ENCODE results near the gene CUL4A. TPM values are rescaled to one million over a fixed set of nuclear protein-coding genes. Genes with fewer than 3 reads are reported as not detected.
A peak's percentile ranks its signal among the peaks of the same experiment; 100 is the strongest.

CUL4A gene
- total and polyA plus RNA-seq, 9 donors = 52.4 to 72.3 (median 62.8) TPM

GRCh38 chr13:113178070-113178895, 31.1 kb upstream of the CUL4A start:
- H3K4me1 ChIP-seq (ENCODE audit: control insufficient read depth, insufficient read depth, low read length) = peaks cover 2% of the 10 kb centered on the region
- no peak for DNase-seq
- H3K4me3 ChIP-seq (ENCODE audit: low read length) = no peak overlapping the region

GRCh38 chr13:113178896-113179167, 30.6 kb upstream of the CUL4A start:
- no peak for DNase-seq
- H3K9me3 ChIP-seq (replicated peaks; ENCODE audit: control insufficient read depth, low read depth, low read length) = no peaks in the 10 kb centered on the region
- H3K4me1 ChIP-seq (ENCODE audit: control insufficient read depth, insufficient read depth, low read length) = peaks cover 2% of the 10 kb centered on the region
- no peaks in the 10 kb centered on the region for H3K27me3 ChIP-seq (ENCODE audit: control insufficient read depth, insufficient read depth, low read length)
- peaks cover 75% of the 10 kb centered on the region for H3K36me3 ChIP-seq (ENCODE audit: control insufficient read depth, insufficient read depth, low read length)
- H3K27ac ChIP-seq (ENCODE audit: low read length) = no peak overlapping the region
- no CpG with 5 or more reads among the region's 3 CpGs for WGBS (ENCODE audit: insufficient coverage)
- H3K4me3 ChIP-seq (ENCODE audit: low read length) = no peak overlapping the region

More at GRCh38 chr13:113178070-113178895, 31.1 kb upstream of the CUL4A start:
- no peak overlapping the region for H3K27ac ChIP-seq (ENCODE audit: low read length)
- no peaks in the 10 kb centered on the region for H3K27me3 ChIP-seq (ENCODE audit: control insufficient read depth, insufficient read depth, low read length)
- H3K36me3 ChIP-seq (ENCODE audit: control insufficient read depth, insufficient read depth, low read length) = peaks cover 71% of the 10 kb centered on the region
- H3K9me3 ChIP-seq (replicated peaks; ENCODE audit: control insufficient read depth, low read depth, low read length) = no peaks in the 10 kb centered on the region
- WGBS (ENCODE audit: insufficient coverage) = 95% methylated on average over 14 of the region's 25 CpGs

GRCh38 chr13:113179374-113180230, 29.8 kb upstream of the CUL4A start:
- H3K27me3 ChIP-seq (ENCODE audit: control insufficient read depth, insufficient read depth, low read length) = no peaks in the 10 kb centered on the region
- 87% methylated on average over 14 of the region's 28 CpGs for WGBS (ENCODE audit: insufficient coverage)
- no peaks in the 10 kb centered on the region for H3K9me3 ChIP-seq (replicated peaks; ENCODE audit: control insufficient read depth, low read depth, low read length)
- no peak for DNase-seq
- H3K36me3 ChIP-seq (ENCODE audit: control insufficient read depth, insufficient read depth, low read length) = peaks cover 72% of the 10 kb centered on the region
- peak overlapping the region; percentile 15 for H3K27ac ChIP-seq (ENCODE audit: low read length)
- H3K4me1 ChIP-seq (ENCODE audit: control insufficient read depth, insufficient read depth, low read length) = peaks cover 2% of the 10 kb centered on the region
- no peak overlapping the region for H3K4me3 ChIP-seq (ENCODE audit: low read length)

GRCh38 chr13:113182046-113182445, 27.4 kb upstream of the CUL4A start:
- 85% methylated on average over 4 of the region's 4 CpGs for WGBS (ENCODE audit: insufficient coverage)
- Histone ChIP-seq H3K4me1 (ENCODE audit: control insufficient read depth, insufficient read depth, low read length) (peaks cover 2% of the 10 kb centered on the region), H3K4me3 (ENCODE audit: low read length) (no peak overlapping the region), H3K27me3 (ENCODE audit: control insufficient read depth, insufficient read depth, low read length) (no peaks in the 10 kb centered on the region), H3K27ac (ENCODE audit: low read length) (no peak overlapping the region), H3K9me3 (replicated peaks; ENCODE audit: control insufficient read depth, low read depth, low read length) (no peaks in the 10 kb centered on the region), H3K36me3 (ENCODE audit: control insufficient read depth, insufficient read depth, low read length) (peaks cover 67% of the 10 kb centered on the region)
- no peak for DNase-seq

GRCh38 chr13:113183450-113184129, 25.8 kb upstream of the CUL4A start:
- Histone ChIP-seq H3K4me3 (ENCODE audit: low read length) (no peak overlapping the region), H3K4me1 (ENCODE audit: control insufficient read depth, insufficient read depth, low read length) (no peaks in the 10 kb centered on the region), H3K9me3 (replicated peaks; ENCODE audit: control insufficient read depth, low read depth, low read length) (no peaks in the 10 kb centered on the region), H3K27ac (ENCODE audit: low read length) (no peak overlapping the region), H3K36me3 (ENCODE audit: control insufficient read depth, insufficient read depth, low read length) (peaks cover 64% of the 10 kb centered on the region), H3K27me3 (ENCODE audit: control insufficient read depth, insufficient read depth, low read length) (no peaks in the 10 kb centered on the region)
- WGBS (ENCODE audit: insufficient coverage) = 96% methylated on average over 12 of the region's 14 CpGs
- no peak for DNase-seq

GRCh38 chr13:113184568-113185440, 24.6 kb upstream of the CUL4A start:
- no peaks in the 10 kb centered on the region for H3K4me1 ChIP-seq (ENCODE audit: control insufficient read depth, insufficient read depth, low read length)
- H3K9me3 ChIP-seq (replicated peaks; ENCODE audit: control insufficient read depth, low read depth, low read length) = no peaks in the 10 kb centered on the region
- H3K27me3 ChIP-seq (ENCODE audit: control insufficient read depth, insufficient read depth, low read length) = no peaks in the 10 kb centered on the region
- 93% methylated on average over 15 of the region's 22 CpGs for WGBS (ENCODE audit: insufficient coverage)
- DNase-seq = no peak
- H3K27ac ChIP-seq (ENCODE audit: low read length) = no peak overlapping the region
- H3K36me3 ChIP-seq (ENCODE audit: control insufficient read depth, insufficient read depth, low read length) = peaks cover 59% of the 10 kb centered on the region
- H3K4me3 ChIP-seq (ENCODE audit: low read length) = no peak overlapping the region

GRCh38 chr13:113186061-113186900, 23.1 kb upstream of the CUL4A start:
- 86% methylated on average over 1 of the region's 13 CpGs for WGBS (ENCODE audit: insufficient coverage)
- no peaks in the 10 kb centered on the region for H3K27me3 ChIP-seq (ENCODE audit: control insufficient read depth, insufficient read depth, low read length)
- DNase-seq = no peak
- H3K27ac ChIP-seq (ENCODE audit: low read length) = no peak overlapping the region
- H3K4me1 ChIP-seq (ENCODE audit: control insufficient read depth, insufficient read depth, low read length) = no peaks in the 10 kb centered on the region
- H3K4me3 ChIP-seq (ENCODE audit: low read length) = no peak overlapping the region
- H3K36me3 ChIP-seq (ENCODE audit: control insufficient read depth, insufficient read depth, low read length) = peaks cover 57% of the 10 kb centered on the region
- no peaks in the 10 kb centered on the region for H3K9me3 ChIP-seq (replicated peaks; ENCODE audit: control insufficient read depth, low read depth, low read length)

- no peaks in the 10 kb centered on the region for H3K27me3 ChIP-seq (ENCODE audit: control insufficient read depth, insufficient read depth, low read length)
- DNase-seq = peak; percentile 20
- H3K9me3 ChIP-seq (replicated peaks; ENCODE audit: control insufficient read depth, low read depth, low read length) = no peaks in the 10 kb centered on the region
- no peaks in the 10 kb centered on the region for H3K4me1 ChIP-seq (ENCODE audit: control insufficient read depth, insufficient read depth, low read length)
- H3K27ac ChIP-seq (ENCODE audit: low read length) = no peak overlapping the region
- peaks cover 56% of the 10 kb centered on the region for H3K36me3 ChIP-seq (ENCODE audit: control insufficient read depth, insufficient read depth, low read length)
- no peak overlapping the region for H3K4me3 ChIP-seq (ENCODE audit: low read length)
- 77% methylated on average over 7 of the region's 9 CpGs for WGBS (ENCODE audit: insufficient coverage)
Measured at GRCh38 chr13:113187263-113187669, 22.1 kb upstream of the CUL4A start.
